H9 (cell line): ENCODE results near the gene SCTR. TPM values are rescaled to one million over a fixed set of nuclear protein-coding genes. Genes with fewer than 3 reads are reported as not detected.

ENCODE experiments used
- DNase-seq: peaks from one replicate; pipeline ENCODE4 v3.0.0-alpha.2; 2017
- H2AFZ ChIP-seq: one replicate; pipeline ENCODE4 v1.6.1; 2013; ENCODE audit warnings: mild to moderate bottlenecking, low read length, control low read depth, moderate library complexity
- H2AK5ac ChIP-seq: 2 replicates; pipeline ENCODE4 v1.6.1; 2013; ENCODE audit warnings: low read length, control low read depth, mixed read lengths; ENCODE audit not compliant: insufficient read length
- H2BK120ac ChIP-seq: one replicate; pipeline ENCODE4 v1.6.1; 2013; ENCODE audit warnings: low read depth, mild to moderate bottlenecking, low read length, control low read depth, inconsistent platforms; ENCODE audit not compliant: poor library complexity, severe bottlenecking
- H2BK12ac ChIP-seq: 2 replicates; pipeline ENCODE4 v1.6.1; 2013; ENCODE audit warnings: low read length, control low read depth, mixed read lengths, low read depth; ENCODE audit not compliant: insufficient read length
- H2BK15ac ChIP-seq: 2 replicates; pipeline ENCODE4 v1.6.1; 2013; ENCODE audit warnings: low read depth, low read length, control low read depth
- H2BK20ac ChIP-seq: one replicate; pipeline ENCODE4 v1.6.1; 2013; ENCODE audit warnings: low read depth, mild to moderate bottlenecking, low read length, control low read depth, inconsistent platforms; ENCODE audit not compliant: poor library complexity, severe bottlenecking
- H2BK5ac ChIP-seq: 2 replicates; pipeline ENCODE4 v1.6.1; 2013; ENCODE audit warnings: low read length, control low read depth, mixed read lengths; ENCODE audit not compliant: insufficient read length
- H3K14ac ChIP-seq: 2 replicates; pipeline ENCODE4 v1.6.1; 2013; ENCODE audit warnings: low read length, control low read depth; ENCODE audit not compliant: insufficient read depth
- H3K18ac ChIP-seq: 2 replicates; pipeline ENCODE4 v1.6.1; 2013; ENCODE audit warnings: low read depth, mild to moderate bottlenecking, mixed read lengths, low read length, control low read depth; ENCODE audit not compliant: insufficient read length
- H3K23ac ChIP-seq: 2 replicates; pipeline ENCODE4 v1.6.1; 2013; ENCODE audit warnings: low read length, control low read depth, mixed read lengths, low read depth; ENCODE audit not compliant: insufficient read length
- H3K23me2 ChIP-seq: 2 replicates; pipeline ENCODE4 v1.6.1; 2013; ENCODE audit warnings: low read depth, mild to moderate bottlenecking, mixed read lengths, low read length, control low read depth; ENCODE audit not compliant: insufficient read length, poor library complexity, severe bottlenecking
- H3K27ac ChIP-seq: 2 replicates; pipeline ENCODE4 v1.5.1; 2013; ENCODE audit warnings: low read length, control low read depth, mixed read lengths, low read depth; ENCODE audit not compliant: insufficient read length
- H3K27me3 ChIP-seq: 2 replicates; pipeline ENCODE4 v1.6.1; 2013; ENCODE audit warnings: low read length, control low read depth, inconsistent platforms; ENCODE audit not compliant: insufficient read depth
- H3K4ac ChIP-seq: 2 replicates; pipeline ENCODE4 v1.6.1; 2013; ENCODE audit warnings: low read depth, mild to moderate bottlenecking, control low read depth, inconsistent platforms, low read length, moderate library complexity
- H3K4me1 ChIP-seq: 2 replicates; pipeline ENCODE4 v1.6.1; 2013; ENCODE audit warnings: low read length, control low read depth, inconsistent platforms; ENCODE audit not compliant: insufficient read depth
- H3K4me2 ChIP-seq: 2 replicates; pipeline ENCODE4 v1.6.1; 2013; ENCODE audit warnings: low read length, control low read depth, mixed read lengths; ENCODE audit not compliant: insufficient read length, insufficient read depth
- H3K56ac ChIP-seq: 2 replicates; pipeline ENCODE4 v1.6.1; 2013; ENCODE audit warnings: low read depth, mild to moderate bottlenecking, mixed read lengths, low read length, control low read depth; ENCODE audit not compliant: insufficient read length
- H3K79me1 ChIP-seq: 2 replicates; pipeline ENCODE4 v1.6.1; 2013; ENCODE audit warnings: low read depth, mild to moderate bottlenecking, moderate library complexity, low read length, control low read depth, inconsistent platforms; ENCODE audit not compliant: insufficient read depth, poor library complexity, severe bottlenecking
- H3K79me2 ChIP-seq: 2 replicates; pipeline ENCODE4 v1.6.1; 2013; ENCODE audit warnings: low read length, control low read depth, inconsistent platforms; ENCODE audit not compliant: insufficient read depth
- H3K9ac ChIP-seq: 2 replicates; pipeline ENCODE4 v1.6.1; 2013; ENCODE audit warnings: low read length, control low read depth, mixed read lengths; ENCODE audit not compliant: insufficient read length; ENCODE audit errors: extremely low read depth
- H3K9me3 ChIP-seq: one replicate; pipeline ENCODE4 v1.6.1; 2013; ENCODE audit warnings: low read depth, low read length, inconsistent platforms; ENCODE audit not compliant: control insufficient read depth
- H3T11ph ChIP-seq: one replicate; pipeline ENCODE4 v1.6.1; 2013; ENCODE audit warnings: mild to moderate bottlenecking, low read length, control low read depth, inconsistent platforms
- H4K20me1 ChIP-seq: one replicate; pipeline ENCODE4 v1.6.1; 2013; ENCODE audit not compliant: control insufficient read depth, insufficient read length, insufficient read depth
- H4K5ac ChIP-seq: 2 replicates; pipeline ENCODE4 v1.6.1; 2013; ENCODE audit warnings: low read depth, mild to moderate bottlenecking, mixed read lengths, low read length, control low read depth; ENCODE audit not compliant: insufficient read length
- H4K8ac ChIP-seq: replicated peaks from 2 replicates; pipeline ENCODE4 v1.6.1; 2013; ENCODE audit warnings: low read length, control low read depth, mixed read lengths, low read depth; ENCODE audit not compliant: insufficient read length
- H4K91ac ChIP-seq: 2 replicates; pipeline ENCODE4 v1.6.1; 2013; ENCODE audit warnings: low read depth, mild to moderate bottlenecking, moderate library complexity, mixed read lengths, low read length, control low read depth; ENCODE audit not compliant: insufficient read length
- H3K27ac Mint-ChIP-seq, 3 experiments: 2 replicates in 2 of 3; 3 replicates in 1 of 3; pipeline ENCODE4 v1.8.0; 2020 to 2021; ENCODE audit warnings: mixed read lengths in 3 of 3, mild to moderate bottlenecking in 1 of 3, moderate library complexity in 1 of 3
- H3K27me3 Mint-ChIP-seq: 2 replicates; pipeline ENCODE4 v1.8.0; 2021; ENCODE audit warnings: low read depth, mild to moderate bottlenecking, moderate library complexity, mixed read lengths
- H3K36me3 Mint-ChIP-seq, 3 experiments: 2 replicates in 2 of 3; 3 replicates in 1 of 3; pipeline ENCODE4 v1.8.0; 2020 to 2021; ENCODE audit warnings: low read depth in 3 of 3, mixed read lengths in 3 of 3; ENCODE audit not compliant: insufficient read depth in 1 of 3
- H3K4me1 Mint-ChIP-seq, 2 experiments: 2 replicates each; pipeline ENCODE4 v1.8.0; 2020; ENCODE audit warnings: mixed read lengths in 2 of 2
- H3K4me3 Mint-ChIP-seq, 2 experiments: 2 replicates in 1 of 2; 3 replicates in 1 of 2; pipeline ENCODE4 v1.8.0; 2020 to 2021; ENCODE audit warnings: mild to moderate bottlenecking in 2 of 2, mixed read lengths in 2 of 2, moderate library complexity in 1 of 2
- H3K9me3 Mint-ChIP-seq, 2 experiments: 2 replicates in 1 of 2; 3 replicates in 1 of 2; pipeline ENCODE4 v1.8.0; 2020; ENCODE audit warnings: mild to moderate bottlenecking in 2 of 2, mixed read lengths in 2 of 2, moderate library complexity in 1 of 2
- WGBS: extraction: QIAGEN DNeasy Blood & Tissue Kit; methylation state at CpG from one replicate; pipeline ENCODE4 v1.1.7; 2013; ENCODE audit warnings: missing lambda C conversion rate, low lambda C conversion rate, mixed read lengths; ENCODE audit not compliant: insufficient read length; ENCODE audit errors: extremely low coverage; 5-methylcytosine and 5-hydroxymethylcytosine counted together
- total RNA-seq: library from RNA; stranded (reverse); gene quantifications from 2 replicates; pipeline ENCODE4 v1.2.1, GENCODE V29; 2021
- TF ChIP-seq, protein P1 (sequence below): fragments of 200-600 bp; sonication (generic); conservative IDR thresholded peaks from 3 replicates; pipeline ENCODE4 v1.8.0; 2021; ENCODE audit warnings: antibody characterized with exemption, mild to moderate bottlenecking

SCTR gene
- total RNA-seq, 1 experiment from 2014 or later = not detected

GRCh38 chr2:119435953-119436297 is 88.4 kb downstream of the SCTR start:
- Histone ChIP-seq H3K79me2 (no peaks in the 10 kb centered on the region), H3K14ac (no peak overlapping the region), H3K18ac (no peak overlapping the region), H3K4me2 (no peak overlapping the region), H2BK20ac (no peak overlapping the region), H2AK5ac (no peak overlapping the region), H3K9ac (no peak overlapping the region), H2BK5ac (no peak overlapping the region), H2AFZ (no peak overlapping the region), H3K27me3 (no peaks in the 10 kb centered on the region), H4K5ac (no peak overlapping the region), H3T11ph (no peak overlapping the region), H3K9me3 (no peaks in the 10 kb centered on the region), H3K56ac (no peak overlapping the region), H3K79me1 (no peaks in the 10 kb centered on the region), H3K27ac (no peak overlapping the region), H3K23me2 (peaks cover 6% of the 10 kb centered on the region), H4K20me1 (no peaks in the 10 kb centered on the region), H3K4me1 (peaks cover 3% of the 10 kb centered on the region; the same call in 1 of the 2 replicates), H3K23ac (no peak overlapping the region), H4K8ac (no peak overlapping the region), H2BK15ac (no peak overlapping the region), H2BK12ac (no peak overlapping the region), H3K4ac (no peak overlapping the region), H4K91ac (no peak overlapping the region), H2BK120ac (no peak overlapping the region)
- no peak overlapping the region; a peak in 1 of 7 replicates for H3K27ac Mint-ChIP-seq
- WGBS = no CpG with 5 or more reads among the region's 7 CpGs
- H3K27me3 Mint-ChIP-seq = peaks cover 21% of the 10 kb centered on the region
- TF ChIP-seq, protein P1, sequence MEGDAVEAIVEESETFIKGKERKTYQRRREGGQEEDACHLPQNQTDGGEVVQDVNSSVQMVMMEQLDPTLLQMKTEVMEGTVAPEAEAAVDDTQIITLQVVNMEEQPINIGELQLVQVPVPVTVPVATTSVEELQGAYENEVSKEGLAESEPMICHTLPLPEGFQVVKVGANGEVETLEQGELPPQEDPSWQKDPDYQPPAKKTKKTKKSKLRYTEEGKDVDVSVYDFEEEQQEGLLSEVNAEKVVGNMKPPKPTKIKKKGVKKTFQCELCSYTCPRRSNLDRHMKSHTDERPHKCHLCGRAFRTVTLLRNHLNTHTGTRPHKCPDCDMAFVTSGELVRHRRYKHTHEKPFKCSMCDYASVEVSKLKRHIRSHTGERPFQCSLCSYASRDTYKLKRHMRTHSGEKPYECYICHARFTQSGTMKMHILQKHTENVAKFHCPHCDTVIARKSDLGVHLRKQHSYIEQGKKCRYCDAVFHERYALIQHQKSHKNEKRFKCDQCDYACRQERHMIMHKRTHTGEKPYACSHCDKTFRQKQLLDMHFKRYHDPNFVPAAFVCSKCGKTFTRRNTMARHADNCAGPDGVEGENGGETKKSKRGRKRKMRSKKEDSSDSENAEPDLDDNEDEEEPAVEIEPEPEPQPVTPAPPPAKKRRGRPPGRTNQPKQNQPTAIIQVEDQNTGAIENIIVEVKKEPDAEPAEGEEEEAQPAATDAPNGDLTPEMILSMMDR = no peak
- peak; percentile 12 for DNase-seq
- peaks cover 37 to 41% of the 10 kb centered on the region in 2 experiments for H3K4me1 Mint-ChIP-seq
- H3K36me3 Mint-ChIP-seq = peaks cover 2 to 8% (median 7%) of the 10 kb centered on the region in 3 experiments; a peak in 4 of 7 replicates
- H3K9me3 Mint-ChIP-seq = no peaks in the 10 kb centered on the region
- H3K4me3 Mint-ChIP-seq = no peak overlapping the region
